AG09319 (cell line): ENCODE measurements around the gene PPP2R2D.

Source experiments
- DNase-seq: peaks from one replicate; pipeline ENCODE4 v3.0.0-alpha.2; 2010; ENCODE audit warnings: low read depth; ENCODE audit errors: extremely low read depth
- CTCF ChIP-seq: IDR thresholded peaks from 2 replicates; pipeline ENCODE4 v1.5.1; 2011; ENCODE audit warnings: low read depth, mild to moderate bottlenecking, inconsistent platforms, low read length, moderate library complexity

Gene PPP2R2D

GRCh38 chr10:131860311-131860710 is 40.5 kb upstream of the PPP2R2D start:
- TF ChIP-seq CTCF = no peak
- no peak for DNase-seq

- no peak for DNase-seq
- no peak for TF ChIP-seq CTCF
Observed at GRCh38 chr10:131860806-131861440, 39.9 kb upstream of the PPP2R2D start.

GRCh38 chr10:131862548-131862947 is 38.3 kb upstream of the PPP2R2D start:
- TF ChIP-seq CTCF = no peak
- DNase-seq = no peak

GRCh38 chr10:131865223-131865917 is 35.4 kb upstream of the PPP2R2D start:
- TF ChIP-seq CTCF = no peak

GRCh38 chr10:131866673-131867072 is 34.1 kb upstream of the PPP2R2D start:
- no peak for TF ChIP-seq CTCF
- no peak for DNase-seq

More at GRCh38 chr10:131865223-131865917, 35.4 kb upstream of the PPP2R2D start:
- DNase-seq = no peak

GRCh38 chr10:131868436-131868835 is 32.4 kb upstream of the PPP2R2D start:
- DNase-seq = no peak
- no peak for TF ChIP-seq CTCF

- DNase-seq = no peak
- TF ChIP-seq CTCF = no peak
Observed at GRCh38 chr10:131869344-131869743, 31.5 kb upstream of the PPP2R2D start.
